Measurements from ENCODE around the gene CNTLN. TPM values are rescaled to one million over a fixed set of nuclear protein-coding genes. Genes with fewer than 3 reads are reported as not detected.

Gene CNTLN
- total and polyA plus RNA-seq, 4 donors = 2.1 to 30.3 (median 4.0) TPM

GRCh38 chr9:17361378-17361777 is 226.5 kb downstream of the CNTLN start:
- peaks cover 0 to 2% (median 0%) of the 10 kb centered on the region in 4 donors for H3K9me3 ChIP-seq (ENCODE audit: control insufficient read depth in 4 of 4, insufficient read depth in 3 of 4, low read length in 3 of 4)
- H3K4me1 ChIP-seq (ENCODE audit: control insufficient read depth in 5 of 5, insufficient read depth in 5 of 5, low read length in 5 of 5) = no peaks in the 10 kb centered on the region
- WGBS, 2 donors = 73 to 88% methylated on average over 2 of the region's 2 CpGs
- DNase-seq (no peak), ATAC-seq (ENCODE audit: insufficient read depth, low FRiP score) (no peak)
- peaks cover 0 to 2% (median 0%) of the 10 kb centered on the region in 4 donors for H3K36me3 ChIP-seq (ENCODE audit: control insufficient read depth in 4 of 4, insufficient read depth in 4 of 4, low read length in 4 of 4)
- H3K4me3 ChIP-seq = no peak overlapping the region
- no peaks in the 10 kb centered on the region for H3K27me3 ChIP-seq (ENCODE audit: control insufficient read depth in 3 of 3, insufficient read depth in 3 of 3, low read length in 2 of 3)
- TF ChIP-seq CTCF (IDR thresholded peaks at IDR 0.05; ENCODE audit: control extremely low read depth, extremely low read depth) = no peak
- no peak overlapping the region for H3K9ac ChIP-seq (ENCODE audit: insufficient read depth in 1 of 2, low read length in 2 of 2)
- no peak overlapping the region for H3K27ac ChIP-seq (ENCODE audit: low read depth in 1 of 2, low read length in 1 of 2)

- DNase-seq (no peak), ATAC-seq (ENCODE audit: insufficient read depth, low FRiP score) (no peak)
- WGBS, 2 donors = 97 to 98% methylated on average over 2 of the region's 2 CpGs
- Histone ChIP-seq H3K27me3 (ENCODE audit: control insufficient read depth in 3 of 3, insufficient read depth in 3 of 3, low read length in 2 of 3) (no peaks in the 10 kb centered on the region), H3K9ac (ENCODE audit: insufficient read depth in 1 of 2, low read length in 2 of 2) (no peak overlapping the region), H3K4me3 (no peak overlapping the region), H3K9me3 (ENCODE audit: control insufficient read depth in 4 of 4, insufficient read depth in 3 of 4, low read length in 3 of 4) (peaks cover 0 to 7% (median 0%) of the 10 kb centered on the region in 4 donors), H3K4me1 (ENCODE audit: control insufficient read depth in 5 of 5, insufficient read depth in 5 of 5, low read length in 5 of 5) (no peaks in the 10 kb centered on the region), H3K36me3 (ENCODE audit: control insufficient read depth in 4 of 4, insufficient read depth in 4 of 4, low read length in 4 of 4) (peaks cover 0 to 31% (median 19%) of the 10 kb centered on the region in 4 donors), H3K27ac (ENCODE audit: low read depth in 1 of 2, low read length in 1 of 2) (no peak overlapping the region)
- TF ChIP-seq CTCF (IDR thresholded peaks at IDR 0.05; ENCODE audit: control extremely low read depth, extremely low read depth) = no peak
Measured at GRCh38 chr9:17367035-17367434, 232.2 kb downstream of the CNTLN start.

- no peak for DNase-seq
- H3K9me3 ChIP-seq (ENCODE audit: control insufficient read depth in 4 of 4, insufficient read depth in 3 of 4, low read length in 3 of 4) = no peaks in the 10 kb centered on the region
- H3K27me3 ChIP-seq (ENCODE audit: control insufficient read depth in 3 of 3, insufficient read depth in 3 of 3, low read length in 2 of 3) = no peaks in the 10 kb centered on the region
- no peak overlapping the region for H3K4me3 ChIP-seq
- 97% methylated on average over 5 of the region's 5 CpGs for WGBS, 2 donors
- no peak overlapping the region for H3K9ac ChIP-seq (ENCODE audit: insufficient read depth in 1 of 2, low read length in 2 of 2)
- TF ChIP-seq CTCF (IDR thresholded peaks at IDR 0.05; ENCODE audit: control extremely low read depth, extremely low read depth) = no peak
- H3K4me1 ChIP-seq (ENCODE audit: control insufficient read depth in 5 of 5, insufficient read depth in 5 of 5, low read length in 5 of 5) = no peaks in the 10 kb centered on the region
- peaks cover 0 to 6% (median 2%) of the 10 kb centered on the region in 4 donors for H3K36me3 ChIP-seq (ENCODE audit: control insufficient read depth in 4 of 4, insufficient read depth in 4 of 4, low read length in 4 of 4)
- no peak for ATAC-seq (ENCODE audit: insufficient read depth, low FRiP score)
- H3K27ac ChIP-seq (ENCODE audit: low read depth in 1 of 2, low read length in 1 of 2) = no peak overlapping the region
Measured at GRCh38 chr9:17380126-17380861, 245.5 kb downstream of the CNTLN start.

All from lung (tissue), 12 donors.